SH-SY5Y (cell line): Measurements from ENCODE around the gene SOX12.

ENCODE experiments used
- GATA2 ChIP-seq: IDR thresholded peaks from 2 replicates; pipeline ENCODE4 v1.6.1; 2011; ENCODE audit warnings: mild to moderate bottlenecking, low read depth, low read length
- GATA3 ChIP-seq: IDR thresholded peaks from 2 replicates; pipeline ENCODE4 v1.6.1; 2011; ENCODE audit warnings: low read depth, mild to moderate bottlenecking, low read length, moderate library complexity

The SOX12 gene

DNA sequence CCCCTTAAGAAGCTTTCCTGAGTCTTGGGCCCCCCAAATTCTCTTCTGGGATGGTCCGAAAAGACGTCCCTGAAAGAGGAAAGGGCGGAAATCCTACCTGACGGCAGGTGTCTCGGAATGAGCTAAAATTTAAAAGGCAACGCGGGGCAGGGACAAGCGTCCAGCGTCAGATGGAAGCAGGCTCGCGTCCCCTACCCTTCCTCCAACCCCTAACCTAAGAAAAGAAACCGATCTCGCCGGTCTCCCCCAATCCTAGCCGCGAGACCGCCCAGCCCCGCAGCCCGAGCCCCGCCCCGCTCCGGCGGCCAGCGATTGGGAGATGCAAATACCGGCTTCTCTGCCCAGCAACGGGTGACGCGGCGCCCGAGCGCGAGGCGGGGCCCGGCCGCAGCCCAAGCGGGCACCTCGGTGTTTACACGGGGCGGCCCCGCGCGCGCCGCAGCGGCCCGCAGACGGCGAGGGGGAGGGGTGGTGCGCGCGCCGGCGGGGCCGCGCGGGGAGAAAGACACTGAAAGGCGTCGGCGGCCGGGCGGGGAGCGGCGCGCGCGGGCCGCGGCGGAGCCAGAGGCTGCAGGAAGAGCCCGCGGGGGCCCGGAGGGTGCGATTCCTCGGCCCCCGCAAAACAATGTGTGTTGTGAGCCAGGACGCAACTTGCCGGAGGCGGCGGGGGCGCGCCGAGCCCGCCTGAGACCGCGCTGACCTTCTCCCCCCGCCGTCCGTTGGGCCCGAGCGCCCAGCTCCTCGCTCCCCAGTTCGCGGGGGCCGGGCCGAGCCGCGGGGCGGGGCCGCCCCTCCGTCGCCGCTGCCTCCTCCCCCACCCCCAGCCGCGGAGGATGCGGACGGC lies at the start of gene SOX12:
Gene SOX12 (plus strand): TSS at position 508 of the 844 bp plus-strand sequence. CDS start 373 bp downstream, outside the sequence.
- TF ChIP-seq GATA3, result no peak
- no peak for TF ChIP-seq GATA2

DNA sequence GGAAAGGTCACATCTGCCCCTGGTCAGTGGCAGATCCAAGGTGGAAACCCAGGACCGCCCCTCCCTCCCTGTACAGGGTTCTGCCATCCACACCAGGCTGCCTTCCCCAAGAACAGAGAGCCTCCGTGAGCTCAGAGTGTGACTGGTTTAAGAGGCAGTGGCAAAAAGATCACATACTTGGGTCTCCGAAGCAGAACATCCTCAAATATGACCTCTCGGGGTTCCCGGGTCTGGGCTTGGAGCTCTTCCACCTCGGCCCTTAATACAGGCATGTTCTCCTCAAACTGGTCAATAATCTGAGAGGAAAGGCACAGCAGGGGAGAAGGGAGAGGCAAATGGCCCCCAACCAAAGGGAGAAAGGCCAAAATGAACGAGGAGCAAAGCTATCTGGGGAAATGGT lies 49.6 kb upstream of the SOX12 start:
- no peak for TF ChIP-seq GATA2
- TF ChIP-seq GATA3, result no peak

DNA sequence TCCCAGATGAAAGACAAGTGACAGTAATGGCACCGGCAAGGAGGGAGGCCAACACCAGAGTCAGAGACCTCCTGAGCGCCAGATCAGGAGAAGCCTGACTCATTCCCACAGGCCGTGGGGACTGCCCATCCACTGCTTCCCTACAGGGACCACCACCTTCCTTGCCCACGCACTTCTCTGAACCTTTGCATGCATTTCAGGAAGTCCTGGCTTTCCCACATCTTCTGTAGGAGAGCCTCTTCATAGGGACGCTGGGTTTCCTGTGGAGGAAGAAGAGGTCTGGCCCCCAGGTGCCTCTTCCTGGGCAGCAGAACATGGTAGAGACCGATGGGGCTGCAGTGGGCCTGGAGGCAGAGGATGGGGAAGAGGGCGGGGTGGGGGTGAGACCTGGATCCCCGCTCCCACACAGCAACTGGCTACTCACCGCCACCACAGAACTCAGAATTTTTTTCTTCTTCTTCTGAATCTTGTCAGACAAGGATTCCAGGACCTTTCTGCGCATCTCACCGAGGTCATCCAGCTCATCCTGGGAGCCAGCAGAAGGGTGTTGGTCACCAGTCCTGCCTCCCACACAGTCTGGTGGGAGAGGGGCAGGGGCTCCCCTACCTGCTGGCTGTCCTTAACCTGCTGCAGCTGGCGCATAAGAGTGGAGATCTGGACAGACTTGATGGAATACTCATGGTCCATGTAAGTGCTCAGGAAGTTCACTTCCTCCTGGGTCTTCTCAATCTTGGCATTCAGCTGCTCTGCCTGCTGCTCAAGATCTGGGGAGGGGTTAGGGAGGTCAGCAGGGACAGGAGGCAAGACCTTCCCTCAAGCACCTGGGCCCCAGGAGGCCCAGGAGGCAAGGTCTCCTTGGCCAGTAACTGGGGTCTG lies 48.5 kb upstream of the SOX12 start:
- TF ChIP-seq GATA3 (no peak), GATA2 (no peak)

DNA sequence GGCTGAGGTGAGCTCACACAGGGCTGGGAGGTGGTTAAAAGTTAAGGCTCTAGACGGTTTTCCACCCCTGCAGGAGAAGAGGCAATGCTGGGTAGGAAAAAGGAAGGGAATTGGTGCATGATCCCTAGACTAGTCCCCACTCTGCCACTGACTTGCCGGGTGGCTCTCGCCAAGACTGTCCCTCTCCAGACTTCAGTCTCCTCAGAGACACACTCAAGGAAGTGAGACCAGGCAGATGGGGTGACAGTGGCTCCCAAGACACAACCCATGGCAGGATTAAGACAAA lies 47.9 kb upstream of the SOX12 start:
- TF ChIP-seq GATA2 (no peak), GATA3 (no peak)

DNA sequence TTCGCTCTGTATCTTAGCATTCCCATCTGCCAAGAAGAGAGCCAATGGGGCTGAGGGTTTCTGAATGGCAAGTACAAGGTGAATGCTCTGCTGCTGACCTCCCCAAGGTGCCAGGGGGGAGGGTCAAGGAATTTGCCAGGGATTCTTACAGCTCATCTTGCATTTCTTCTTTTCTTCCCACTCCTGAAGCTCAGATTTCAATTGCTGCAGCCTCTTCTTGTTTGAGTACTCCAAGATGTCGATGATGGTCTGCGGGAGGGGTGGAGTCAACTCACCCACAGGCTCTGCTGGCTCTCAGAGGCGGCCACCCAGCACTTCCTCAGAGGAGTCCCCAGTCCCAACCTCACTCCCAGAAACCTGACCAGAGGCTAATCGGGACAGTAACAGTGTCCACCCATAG lies 47.2 kb upstream of the SOX12 start:
- TF ChIP-seq GATA2, result no peak
- no peak for TF ChIP-seq GATA3

DNA sequence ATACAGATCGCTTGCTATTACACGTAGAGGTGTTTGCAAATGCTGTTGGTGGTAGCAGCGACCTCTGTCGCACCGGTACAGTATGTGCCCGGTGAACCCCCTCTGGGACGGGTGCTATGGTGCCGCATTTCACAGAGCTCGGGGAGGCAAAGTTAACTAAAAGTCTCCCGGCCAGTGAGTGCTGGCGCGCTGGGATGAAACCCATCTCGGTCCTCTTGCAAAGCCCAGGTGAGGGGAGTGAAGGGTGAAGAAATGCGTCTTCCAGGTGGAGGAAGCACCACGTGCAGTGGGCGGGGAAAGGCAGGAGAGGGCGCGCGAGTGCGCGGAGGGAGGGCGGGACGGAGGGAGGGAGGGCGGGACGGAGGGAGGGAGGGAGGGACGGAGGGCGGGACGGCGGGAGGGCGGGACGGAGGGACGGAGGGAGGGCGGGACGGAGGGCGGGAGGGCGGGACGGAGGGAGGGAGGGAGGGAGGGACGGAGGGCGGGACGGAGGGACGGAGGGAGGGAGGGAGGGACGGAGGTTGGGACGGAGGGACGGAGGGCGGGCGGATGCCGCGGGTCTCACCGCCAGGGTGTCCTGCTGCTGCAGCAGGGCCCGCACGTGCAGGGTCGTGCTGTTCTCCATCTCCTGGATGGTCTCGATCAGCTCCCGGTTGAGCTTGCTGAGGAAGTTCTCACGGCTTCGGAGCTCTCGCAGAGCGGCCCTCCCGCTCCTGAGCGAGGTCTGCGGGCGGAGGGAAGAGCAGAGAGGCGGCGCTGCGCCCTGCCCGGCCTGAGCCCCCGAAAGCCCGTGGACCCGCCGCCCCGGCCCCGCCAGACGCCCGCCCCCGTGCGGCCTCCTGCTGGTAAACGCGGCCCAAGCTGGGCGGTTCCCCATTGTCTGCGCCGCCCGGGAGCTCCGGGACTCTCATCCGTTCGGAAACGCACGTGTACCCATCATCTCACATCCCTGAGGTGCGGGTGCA lies 46.5 kb upstream of the SOX12 start:
- no peak for TF ChIP-seq GATA2
- no peak for TF ChIP-seq GATA3

GRCh38 chr20:284172-284571 lies 41.2 kb upstream of the SOX12 start:
- no peak for TF ChIP-seq GATA3
- no peak for TF ChIP-seq GATA2

GRCh38 chr20:286508-286907 lies 38.8 kb upstream of the SOX12 start:
- TF ChIP-seq GATA3 (no peak), GATA2 (no peak)

GRCh38 chr20:288956-289692 lies 36.2 kb upstream of the SOX12 start:
- TF ChIP-seq GATA2 (no peak), GATA3 (no peak)

DNA sequence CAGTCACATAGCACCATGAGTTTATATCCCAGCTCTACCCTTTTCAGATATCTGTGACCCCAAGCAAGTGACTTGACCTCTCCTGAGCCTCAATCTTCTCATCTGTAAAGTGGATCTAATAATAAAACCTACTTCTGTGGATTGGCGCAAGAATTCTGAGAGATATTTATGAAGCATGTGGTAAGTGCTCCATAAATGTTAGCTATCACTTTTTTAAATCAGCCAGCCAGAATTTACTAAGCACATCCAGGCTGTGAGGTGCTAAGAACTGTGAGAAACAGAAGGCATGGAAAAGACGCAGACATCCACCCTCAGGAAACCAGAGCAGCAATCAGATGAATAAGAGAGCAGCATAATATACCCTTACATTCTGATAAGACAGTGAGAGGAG lies 35.7 kb upstream of the SOX12 start:
- no peak for TF ChIP-seq GATA2
- no peak for TF ChIP-seq GATA3

DNA sequence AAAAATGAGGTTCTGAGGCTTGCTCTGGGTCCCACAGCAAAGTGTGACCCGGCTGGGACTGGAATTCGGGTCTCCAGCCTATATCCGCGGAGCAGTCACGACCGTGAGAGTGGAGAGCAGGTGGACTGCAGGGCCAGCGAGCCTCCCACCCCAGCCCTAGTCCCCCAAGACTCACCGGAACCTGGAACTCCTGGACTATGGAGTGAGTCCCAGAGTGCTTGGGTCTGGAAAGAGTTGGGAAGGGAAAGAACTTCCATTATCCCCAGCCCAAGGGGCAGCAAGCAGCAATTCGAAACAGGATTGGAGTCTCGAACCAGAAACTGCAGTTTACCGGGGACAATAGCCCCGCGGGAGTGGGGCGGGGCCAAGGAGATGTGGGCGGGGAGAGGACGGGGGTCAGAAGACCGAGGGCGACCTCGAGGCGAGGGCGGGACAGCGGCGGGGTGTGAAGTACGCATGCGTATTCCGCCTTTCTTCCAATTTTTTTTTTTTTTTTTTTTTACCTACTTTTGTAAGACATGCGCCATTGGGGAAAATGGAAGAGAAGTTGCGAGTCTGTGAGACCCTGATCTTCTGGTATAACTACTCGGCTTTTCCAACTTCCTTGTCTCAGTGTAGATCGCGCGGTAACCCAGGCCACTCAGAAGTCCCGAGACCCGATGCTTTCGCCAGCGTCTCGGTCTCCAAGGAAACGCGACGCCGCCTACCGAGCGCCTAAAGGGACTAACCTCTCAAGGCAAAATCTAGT lies 35.1 kb upstream of the SOX12 start, which contains the start of gene C20orf96:
Gene C20orf96 (minus strand): TSS at position 667 of the 748 bp plus-strand sequence. CDS start 140 bp downstream, at position 527.
- peak; percentile 27; the same call in 1 of the 2 replicates for TF ChIP-seq GATA2
- TF ChIP-seq GATA3, result no peak

DNA sequence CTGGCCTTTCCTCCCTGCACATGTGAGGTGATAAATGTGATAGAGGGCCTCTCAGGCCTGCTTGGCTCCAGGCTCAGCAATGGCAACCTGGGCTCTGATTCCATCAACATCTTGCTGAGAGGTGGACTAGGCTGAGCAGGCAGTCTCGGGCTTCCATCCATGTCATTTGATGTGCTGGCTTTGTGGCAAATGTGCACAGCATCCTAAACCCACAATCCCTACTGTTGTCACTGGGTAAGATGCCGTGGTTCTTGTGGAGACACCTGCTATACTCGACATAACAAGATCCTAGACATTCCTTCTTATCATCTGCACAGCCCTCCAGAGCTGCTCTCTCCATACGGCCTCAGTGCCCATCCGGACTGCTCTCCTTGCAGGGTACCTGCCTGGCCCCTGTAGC lies 30.8 kb upstream of the SOX12 start:
- TF ChIP-seq GATA2 (no peak), GATA3 (no peak)
